ENCODE results near the gene RAB17. TPM values are rescaled to one million over a fixed set of nuclear protein-coding genes. Genes with fewer than 3 reads are reported as not detected.

Gene RAB17
- total RNA-seq, 2 experiments from 2014 or later: not detected

GRCh38 chr2:237547841-237548416 lies 42.6 kb downstream of the RAB17 start:
- CTCF ChIA-PET: interaction anchor here (1.2 kb wide), 1 partner anchor 24 kb away, joined by 3 read pairs; no protein-coding TSS in a partner anchor
- Mint-ChIP-seq H3K27me3 (peaks cover 10% of the 10 kb centered on the region), H3K4me1 (no peaks in the 10 kb centered on the region), H3K27ac (no peak overlapping the region), H3K4me3 (no peak overlapping the region), H3K36me3 (no peaks in the 10 kb centered on the region), H3K9me3 (ENCODE audit: low read depth) (no peaks in the 10 kb centered on the region)
- DNase-seq: no peak
- no peak for ATAC-seq

- peaks cover 10% of the 10 kb centered on the region for H3K27me3 Mint-ChIP-seq
- CTCF ChIA-PET: interaction anchor here (0.8 to 1.2 kb wide), 2 partner anchors 25 to 34 kb away, joined by 3 read pairs; no protein-coding TSS in a partner anchor
- ATAC-seq (no peak), DNase-seq (no peak)
- H3K9me3 Mint-ChIP-seq (ENCODE audit: low read depth): no peaks in the 10 kb centered on the region
- no peaks in the 10 kb centered on the region for H3K4me1 Mint-ChIP-seq
- no peak overlapping the region for H3K27ac Mint-ChIP-seq
- no peak overlapping the region for H3K4me3 Mint-ChIP-seq
- no peaks in the 10 kb centered on the region for H3K36me3 Mint-ChIP-seq
Measured at GRCh38 chr2:237546876-237547395, 43.6 kb downstream of the RAB17 start.

- Mint-ChIP-seq H3K4me1 (no peaks in the 10 kb centered on the region), H3K27ac (no peak overlapping the region), H3K27me3 (peaks cover 9% of the 10 kb centered on the region)
Measured at GRCh38 chr2:237546040-237546875, 44.3 kb downstream of the RAB17 start.

GRCh38 chr2:237542001-237542704 lies 48.4 kb downstream of the RAB17 start:
- H3K4me3 Mint-ChIP-seq: no peak overlapping the region
- CTCF ChIA-PET: no interaction called here
- H3K27ac Mint-ChIP-seq: no peak overlapping the region
- ATAC-seq: no peak
- H3K36me3 Mint-ChIP-seq: no peaks in the 10 kb centered on the region
- no peaks in the 10 kb centered on the region for H3K4me1 Mint-ChIP-seq
- peaks cover 2% of the 10 kb centered on the region for H3K27me3 Mint-ChIP-seq
- DNase-seq: no peak
- no peaks in the 10 kb centered on the region for H3K9me3 Mint-ChIP-seq (ENCODE audit: low read depth)

More at GRCh38 chr2:237546040-237546875, 44.3 kb downstream of the RAB17 start:
- CTCF ChIA-PET: interaction anchor here (0.8 to 1.2 kb wide), 2 partner anchors 26 to 34 kb away, joined by 3 read pairs; no protein-coding TSS in a partner anchor
- ATAC-seq (no peak), DNase-seq (no peak)
- no peak overlapping the region for H3K4me3 Mint-ChIP-seq
- no peaks in the 10 kb centered on the region for H3K36me3 Mint-ChIP-seq
- no peaks in the 10 kb centered on the region for H3K9me3 Mint-ChIP-seq (ENCODE audit: low read depth)

GRCh38 chr2:237541243-237541642 lies 49.3 kb downstream of the RAB17 start:
- ATAC-seq: no peak
- CTCF ChIA-PET: interaction anchor here (2.3 kb wide), 1 partner anchor 31 kb away, joined by 7 read pairs; no protein-coding TSS in a partner anchor

GRCh38 chr2:237540823-237541222 lies 49.7 kb downstream of the RAB17 start:
- Mint-ChIP-seq H3K27ac (no peak overlapping the region), H3K27me3 (no peaks in the 10 kb centered on the region), H3K4me1 (no peaks in the 10 kb centered on the region), H3K4me3 (no peak overlapping the region), H3K9me3 (ENCODE audit: low read depth) (no peaks in the 10 kb centered on the region), H3K36me3 (no peaks in the 10 kb centered on the region)
- ATAC-seq (no peak), DNase-seq (no peak)
- CTCF ChIA-PET: interaction anchor here (2.3 kb wide), 1 partner anchor 31 kb away, joined by 7 read pairs; no protein-coding TSS in a partner anchor

More at GRCh38 chr2:237541243-237541642, 49.3 kb downstream of the RAB17 start:
- DNase-seq: no peak
- Mint-ChIP-seq H3K4me3 (no peak overlapping the region), H3K27me3 (no peaks in the 10 kb centered on the region), H3K27ac (no peak overlapping the region), H3K4me1 (no peaks in the 10 kb centered on the region), H3K36me3 (no peaks in the 10 kb centered on the region), H3K9me3 (ENCODE audit: low read depth) (no peaks in the 10 kb centered on the region)

- Mint-ChIP-seq H3K4me3 (no peak overlapping the region), H3K4me1 (no peaks in the 10 kb centered on the region), H3K36me3 (no peaks in the 10 kb centered on the region), H3K9me3 (ENCODE audit: low read depth) (no peaks in the 10 kb centered on the region), H3K27me3 (no peaks in the 10 kb centered on the region), H3K27ac (no peak overlapping the region)
- ATAC-seq (no peak), DNase-seq (no peak)
- CTCF ChIA-PET: interaction anchor here (1.0 to 2.3 kb wide), 2 partner anchors 27 to 32 kb away, joined by 4 to 7 read pairs; no protein-coding TSS in a partner anchor
Measured at GRCh38 chr2:237540223-237540775, 50.2 kb downstream of the RAB17 start.

GRCh38 chr2:237539681-237540080 lies 50.9 kb downstream of the RAB17 start:
- no peak for ATAC-seq
- no peak for DNase-seq
- CTCF ChIA-PET: interaction anchor here (1.0 to 2.3 kb wide), 2 partner anchors 27 to 33 kb away, joined by 4 to 7 read pairs; no protein-coding TSS in a partner anchor
- Mint-ChIP-seq H3K4me3 (no peak overlapping the region), H3K27me3 (no peaks in the 10 kb centered on the region), H3K9me3 (ENCODE audit: low read depth) (no peaks in the 10 kb centered on the region), H3K36me3 (no peaks in the 10 kb centered on the region), H3K4me1 (no peaks in the 10 kb centered on the region), H3K27ac (no peak overlapping the region)

GRCh38 chr2:237538901-237539300 lies 51.6 kb downstream of the RAB17 start:
- ATAC-seq (no peak), DNase-seq (no peak)
- Mint-ChIP-seq H3K27me3 (no peaks in the 10 kb centered on the region), H3K4me1 (no peaks in the 10 kb centered on the region), H3K27ac (no peak overlapping the region), H3K36me3 (no peaks in the 10 kb centered on the region), H3K9me3 (ENCODE audit: low read depth) (no peaks in the 10 kb centered on the region), H3K4me3 (no peak overlapping the region)
- CTCF ChIA-PET: no interaction called here

GRCh38 chr2:237538001-237538720 lies 52.4 kb downstream of the RAB17 start:
- ATAC-seq (no peak), DNase-seq (no peak)
- H3K27me3 Mint-ChIP-seq: no peaks in the 10 kb centered on the region
- no peak overlapping the region for H3K4me3 Mint-ChIP-seq
- CTCF ChIA-PET: no interaction called here
- no peak overlapping the region for H3K27ac Mint-ChIP-seq
- H3K4me1 Mint-ChIP-seq: no peaks in the 10 kb centered on the region
- H3K36me3 Mint-ChIP-seq: no peaks in the 10 kb centered on the region
- no peaks in the 10 kb centered on the region for H3K9me3 Mint-ChIP-seq (ENCODE audit: low read depth)

- no peaks in the 10 kb centered on the region for H3K36me3 Mint-ChIP-seq
- H3K9me3 Mint-ChIP-seq (ENCODE audit: low read depth): no peaks in the 10 kb centered on the region
- no peak for ATAC-seq
- CTCF ChIA-PET: no interaction called here
- no peak for DNase-seq
- no peak overlapping the region for H3K27ac Mint-ChIP-seq
- H3K27me3 Mint-ChIP-seq: no peaks in the 10 kb centered on the region
- H3K4me1 Mint-ChIP-seq: peaks cover 2% of the 10 kb centered on the region
- no peak overlapping the region for H3K4me3 Mint-ChIP-seq
Measured at GRCh38 chr2:237536617-237537016, 53.9 kb downstream of the RAB17 start.

GRCh38 chr2:237536083-237536415 lies 54.5 kb downstream of the RAB17 start:
- CTCF ChIA-PET: no interaction called here
- no peak overlapping the region for H3K4me3 Mint-ChIP-seq

More at GRCh38 chr2:237536083-237536415, 54.5 kb downstream of the RAB17 start:
- Mint-ChIP-seq H3K9me3 (ENCODE audit: low read depth) (no peaks in the 10 kb centered on the region), H3K27me3 (no peaks in the 10 kb centered on the region), H3K36me3 (no peaks in the 10 kb centered on the region), H3K27ac (no peak overlapping the region), H3K4me1 (peaks cover 2% of the 10 kb centered on the region)
- DNase-seq (no peak), ATAC-seq (no peak)
